ENCODE data around the gene PRDM15.

Gene PRDM15

DNA sequence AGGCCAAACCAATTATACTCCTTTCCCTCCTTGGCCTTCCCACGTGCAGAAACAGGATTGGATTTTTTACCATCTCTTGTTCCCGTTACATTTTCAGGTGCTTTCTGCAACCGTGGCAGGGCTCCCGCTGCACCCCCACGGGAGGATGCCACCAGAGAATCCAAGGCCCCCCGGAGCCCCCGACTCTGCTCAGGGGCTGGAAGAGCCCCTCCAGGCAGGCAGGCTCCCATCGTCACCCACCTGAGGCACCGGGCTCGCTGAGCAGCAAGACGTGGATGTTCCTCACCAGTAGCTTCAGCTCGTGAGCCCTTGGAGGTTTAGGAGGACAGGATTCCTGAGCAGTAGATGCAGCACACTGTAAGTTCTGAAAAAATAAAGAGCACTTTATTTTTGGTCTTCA is 35.2 kb upstream of the PRDM15 start:
- H3K36me3 Mint-ChIP-seq (ENCODE audit: low read depth) = peaks cover 41% of the 10 kb centered on the region
- H3K9me3 Mint-ChIP-seq = no peaks in the 10 kb centered on the region
- no peak overlapping the region for H3K27ac Mint-ChIP-seq
- TF ChIP-seq, protein P1, sequence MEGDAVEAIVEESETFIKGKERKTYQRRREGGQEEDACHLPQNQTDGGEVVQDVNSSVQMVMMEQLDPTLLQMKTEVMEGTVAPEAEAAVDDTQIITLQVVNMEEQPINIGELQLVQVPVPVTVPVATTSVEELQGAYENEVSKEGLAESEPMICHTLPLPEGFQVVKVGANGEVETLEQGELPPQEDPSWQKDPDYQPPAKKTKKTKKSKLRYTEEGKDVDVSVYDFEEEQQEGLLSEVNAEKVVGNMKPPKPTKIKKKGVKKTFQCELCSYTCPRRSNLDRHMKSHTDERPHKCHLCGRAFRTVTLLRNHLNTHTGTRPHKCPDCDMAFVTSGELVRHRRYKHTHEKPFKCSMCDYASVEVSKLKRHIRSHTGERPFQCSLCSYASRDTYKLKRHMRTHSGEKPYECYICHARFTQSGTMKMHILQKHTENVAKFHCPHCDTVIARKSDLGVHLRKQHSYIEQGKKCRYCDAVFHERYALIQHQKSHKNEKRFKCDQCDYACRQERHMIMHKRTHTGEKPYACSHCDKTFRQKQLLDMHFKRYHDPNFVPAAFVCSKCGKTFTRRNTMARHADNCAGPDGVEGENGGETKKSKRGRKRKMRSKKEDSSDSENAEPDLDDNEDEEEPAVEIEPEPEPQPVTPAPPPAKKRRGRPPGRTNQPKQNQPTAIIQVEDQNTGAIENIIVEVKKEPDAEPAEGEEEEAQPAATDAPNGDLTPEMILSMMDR (IDR thresholded peaks at IDR 0.05; ENCODE audit: unreplicated experiment in 3 of 3) = no peak
- H3K27me3 Mint-ChIP-seq (ENCODE audit: low read depth) = no peaks in the 10 kb centered on the region
- no peak overlapping the region for H3K4me3 Mint-ChIP-seq
- H3K4me1 Mint-ChIP-seq = no peaks in the 10 kb centered on the region

DNA sequence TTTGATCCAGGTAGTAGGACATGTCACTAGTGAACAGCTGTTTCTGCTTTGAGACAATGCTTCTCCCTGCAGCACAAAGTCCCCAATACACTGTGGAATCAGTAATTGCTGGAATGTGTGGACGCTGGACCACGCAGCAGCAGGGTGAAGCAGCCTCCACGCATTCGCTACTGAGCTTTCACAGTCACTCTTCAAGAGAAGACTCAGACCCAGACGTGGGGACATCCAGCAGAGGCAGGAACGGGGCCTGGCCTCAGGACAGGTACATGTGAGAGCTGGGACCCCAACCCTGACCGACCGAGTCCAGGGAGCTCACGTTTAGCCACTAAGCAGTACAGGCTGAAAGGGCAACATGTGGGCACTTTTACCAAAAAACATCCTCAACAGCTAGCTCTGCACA is 34.1 kb upstream of the PRDM15 start:
- no peak overlapping the region for H3K4me3 Mint-ChIP-seq
- TF ChIP-seq, protein P1 (IDR thresholded peaks at IDR 0.05; ENCODE audit: unreplicated experiment in 3 of 3) = no peak
- no peaks in the 10 kb centered on the region for H3K4me1 Mint-ChIP-seq
- H3K36me3 Mint-ChIP-seq (ENCODE audit: low read depth) = peaks cover 41% of the 10 kb centered on the region
- H3K27me3 Mint-ChIP-seq (ENCODE audit: low read depth) = no peaks in the 10 kb centered on the region
- no peak overlapping the region for H3K27ac Mint-ChIP-seq
- H3K9me3 Mint-ChIP-seq = no peaks in the 10 kb centered on the region

DNA sequence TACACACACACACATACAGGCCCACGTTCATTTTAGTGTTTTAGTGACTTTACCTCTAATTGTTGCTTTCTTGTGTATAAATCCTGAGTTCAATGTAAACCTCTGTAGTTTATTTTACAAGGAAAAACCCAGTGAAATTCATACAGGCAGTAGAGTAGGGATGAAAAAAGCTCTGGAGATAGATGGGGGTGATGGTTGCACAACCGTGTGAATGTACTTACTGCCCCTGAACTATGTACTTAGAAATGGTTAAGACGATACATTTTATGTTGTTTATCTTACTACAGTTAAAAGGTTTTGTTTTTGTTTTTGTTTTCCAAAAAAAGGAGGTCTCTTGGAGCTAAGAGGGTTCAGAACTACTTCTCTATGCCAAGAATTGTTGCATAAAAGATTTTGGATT is 29.7 kb upstream of the PRDM15 start:
- Mint-ChIP-seq H3K27me3 (ENCODE audit: low read depth) (peaks cover 3% of the 10 kb centered on the region), H3K27ac (no peak overlapping the region), H3K9me3 (no peaks in the 10 kb centered on the region), H3K4me1 (no peaks in the 10 kb centered on the region), H3K36me3 (ENCODE audit: low read depth) (peaks cover 57% of the 10 kb centered on the region), H3K4me3 (no peak overlapping the region)
- TF ChIP-seq, protein P1 (IDR thresholded peaks at IDR 0.05; ENCODE audit: unreplicated experiment in 3 of 3) = no peak

DNA sequence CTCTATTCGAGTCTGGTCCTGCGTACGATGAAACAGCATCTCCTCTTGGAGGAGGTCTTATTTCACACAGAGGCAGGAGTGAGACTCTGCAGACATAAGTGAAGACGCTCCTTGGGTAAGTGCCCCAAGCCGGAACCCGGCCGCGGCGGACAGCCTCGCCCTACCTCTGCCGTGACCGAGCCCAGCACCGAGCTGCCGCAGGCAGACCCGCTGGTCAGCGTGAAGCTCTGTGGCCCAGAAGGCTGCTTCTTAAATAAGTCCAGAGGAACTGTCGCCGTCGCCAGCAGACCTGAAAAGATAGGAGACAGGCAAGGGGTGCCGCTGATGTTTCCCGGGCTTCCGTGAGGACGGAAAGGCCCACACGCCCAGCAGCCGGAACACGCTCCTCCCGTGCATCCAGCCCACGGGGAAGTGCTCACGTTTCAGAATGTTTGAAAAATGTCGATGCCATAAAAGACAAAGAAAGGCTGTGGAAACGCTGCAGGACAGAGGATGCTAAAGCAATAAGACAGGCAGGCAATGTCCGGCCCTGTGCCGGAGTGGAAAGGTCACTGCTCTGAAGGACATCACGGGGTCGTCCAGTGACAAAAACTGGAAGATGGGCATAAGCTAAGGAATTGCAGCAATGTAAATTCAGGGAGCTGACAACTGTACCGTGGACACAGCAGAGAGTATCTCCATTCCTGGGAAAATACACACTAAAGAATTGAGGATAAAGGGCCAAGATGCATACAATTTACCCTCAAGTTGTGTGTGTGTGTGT is 28.5 kb upstream of the PRDM15 start:
- TF ChIP-seq, protein P1 (IDR thresholded peaks at IDR 0.05; ENCODE audit: unreplicated experiment in 3 of 3) = no peak
- H3K27ac Mint-ChIP-seq = no peak overlapping the region
- H3K4me3 Mint-ChIP-seq = no peak overlapping the region
- H3K27me3 Mint-ChIP-seq (ENCODE audit: low read depth) = peaks cover 3% of the 10 kb centered on the region
- peaks cover 58% of the 10 kb centered on the region for H3K36me3 Mint-ChIP-seq (ENCODE audit: low read depth)
- H3K9me3 Mint-ChIP-seq = no peaks in the 10 kb centered on the region
- no peaks in the 10 kb centered on the region for H3K4me1 Mint-ChIP-seq

DNA sequence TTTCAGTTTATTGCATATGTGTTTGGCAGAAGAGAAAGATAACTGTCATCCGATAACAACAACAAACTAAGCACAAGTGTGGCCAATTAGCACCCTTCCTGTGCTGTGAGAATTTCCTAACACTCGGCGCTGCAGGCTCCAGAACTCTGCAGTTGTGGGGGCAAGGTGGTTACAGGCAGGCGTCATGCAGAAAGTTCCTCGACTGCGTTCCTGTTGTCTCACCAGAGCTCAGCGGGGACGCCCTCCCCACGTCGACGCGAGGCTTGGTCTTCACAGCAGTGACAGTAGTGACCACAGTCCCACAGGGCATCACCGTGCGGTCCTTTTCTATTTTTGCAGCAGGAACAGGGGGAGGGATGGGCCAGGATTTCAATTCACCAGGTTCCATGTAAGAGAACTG is 27.6 kb upstream of the PRDM15 start:
- TF ChIP-seq, protein P1 (IDR thresholded peaks at IDR 0.05; ENCODE audit: unreplicated experiment in 3 of 3) = no peak
- H3K27me3 Mint-ChIP-seq (ENCODE audit: low read depth) = peaks cover 3% of the 10 kb centered on the region
- H3K4me3 Mint-ChIP-seq = no peak overlapping the region
- H3K36me3 Mint-ChIP-seq (ENCODE audit: low read depth) = peaks cover 59% of the 10 kb centered on the region
- no peak overlapping the region for H3K27ac Mint-ChIP-seq
- no peaks in the 10 kb centered on the region for H3K9me3 Mint-ChIP-seq
- H3K4me1 Mint-ChIP-seq = no peaks in the 10 kb centered on the region

All from nephron (organoid).